GM19023 (cell line): ENCODE measurements around the gene ITPKB.
A peak's percentile ranks its signal among the peaks of the same experiment; 100 is the strongest.
"Not testable (repeated sequence)": the region's sequence is repeated elsewhere in the genome, so short reads cannot be mapped to it uniquely, and the experiment has no call there.

Source experiments
- ATAC-seq: cut with Tn5 transposase; IDR thresholded peaks from one replicate; pipeline ENCODE4 v1.9.1; 2021; ENCODE audit warnings: mild to moderate bottlenecking, moderate library complexity; ENCODE audit not compliant: unreplicated experiment

Gene ITPKB

GRCh38 chr1:226738995-226739695 is at the start of gene ITPKB:
Gene ITPKB (minus strand): TSS chr1:226739282. CDS start chr1:226737458, 1,824 bp downstream.
- no peak for ATAC-seq

GRCh38 chr1:226787638-226788037 is 48.6 kb upstream of the ITPKB start:
- no peak for ATAC-seq

- no peak for ATAC-seq
These were observed 48.0 kb upstream of the ITPKB start for GRCh38 chr1:226787071-226787470.

- ATAC-seq = peak; percentile 75
These were observed 47.5 kb upstream of the ITPKB start for GRCh38 chr1:226786550-226786949.

- no peak for ATAC-seq
These were observed 46.7 kb upstream of the ITPKB start for GRCh38 chr1:226785805-226786204.

GRCh38 chr1:226784081-226785049 is 45.3 kb upstream of the ITPKB start:
- ATAC-seq = no peak

- no peak for ATAC-seq
These were observed 43.9 kb upstream of the ITPKB start for GRCh38 chr1:226782845-226783601.

- ATAC-seq = no peak
These were observed 43.0 kb upstream of the ITPKB start for GRCh38 chr1:226781937-226782609.

- no peak for ATAC-seq
These were observed 40.5 kb upstream of the ITPKB start for GRCh38 chr1:226779561-226779960.

GRCh38 chr1:226778657-226779058 is 39.6 kb upstream of the ITPKB start:
- ATAC-seq = no peak

- no peak for ATAC-seq
These were observed 37.9 kb upstream of the ITPKB start for GRCh38 chr1:226776975-226777374.

GRCh38 chr1:226776066-226776465 is 37.0 kb upstream of the ITPKB start:
- no peak for ATAC-seq

GRCh38 chr1:226772446-226773139 is 33.5 kb upstream of the ITPKB start:
- no peak for ATAC-seq

- not testable (repeated sequence) for ATAC-seq
These were observed 28.1 kb upstream of the ITPKB start for GRCh38 chr1:226767170-226767569.

GRCh38 chr1:226766565-226766964 is 27.5 kb upstream of the ITPKB start:
- ATAC-seq = no peak

GRCh38 chr1:226764533-226764932 is 25.5 kb upstream of the ITPKB start:
- ATAC-seq = peak; percentile 81

- no peak for ATAC-seq
These were observed 24.8 kb upstream of the ITPKB start for GRCh38 chr1:226763905-226764264.

- no peak for ATAC-seq
These were observed 24.2 kb upstream of the ITPKB start for GRCh38 chr1:226762988-226763904.

- no peak for ATAC-seq
These were observed 23.0 kb upstream of the ITPKB start for GRCh38 chr1:226762055-226762454.
